Esophagus squamous epithelium (tissue), 5 donors: ENCODE data around the gene TDRD12. TPM values are rescaled to one million over a fixed set of nuclear protein-coding genes. Genes with fewer than 3 reads are reported as not detected.
"Not testable (repeated sequence)": the region's sequence is repeated elsewhere in the genome, so short reads cannot be mapped to it uniquely, and the experiment has no call there.

Experiments used
- DNase-seq: peaks from one replicate; lab custom pipeline; 2025; lab: John Stamatoyannopoulos, UW
- H3K27ac ChIP-seq, 4 donors: fragments of 200-600 bp; sonication (generic); one replicate each; pipeline ENCODE4 v1.5.1; 2016 to 2019; ENCODE audit warnings: mild to moderate bottlenecking in 1 of 4
- H3K27me3 ChIP-seq, 4 donors: fragments of 200-600 bp; sonication (generic); 1 replicate in 3 of 4; 2 replicates in 1 of 4; pipeline versions ENCODE4 v1.5.1 to v1.6.0; 2017 to 2021; ENCODE audit warnings: antibody characterized with exemption in 1 of 4
- H3K36me3 ChIP-seq, 3 donors: fragments of 200-600 bp; sonication (generic); one replicate each; pipeline ENCODE4 v1.5.1; 2016 to 2019
- H3K4me1 ChIP-seq, 3 donors: fragments of 200-600 bp; sonication (generic); one replicate each; pipeline ENCODE4 v1.5.1; 2017 to 2019
- H3K4me3 ChIP-seq, 4 donors: fragments of 200-600 bp; sonication (generic); 1 replicate in 3 of 4; 2 replicates in 1 of 4; pipeline ENCODE4 v1.5.1; 2016 to 2019; ENCODE audit warnings: mild to moderate bottlenecking in 2 of 4, moderate library complexity in 1 of 4
- H3K9me3 ChIP-seq, 3 donors: fragments of 200-600 bp; sonication (generic); one replicate each; pipeline ENCODE4 v1.5.1; 2016 to 2019
- CTCF ChIP-seq, 6 experiments: fragments of 450-650 bp in 4 of 6; fragments of 200-600 bp in 2 of 6; sonication (generic) in 2 of 6; IDR thresholded peaks; one replicate each; pipeline ENCODE4 v1.5.1; 2016 to 2019; ENCODE audit warnings: antibody characterized with exemption in 6 of 6, mild to moderate bottlenecking in 4 of 6, moderate library complexity in 4 of 6
- POLR2A ChIP-seq, 4 donors: fragments of 450-650 bp; IDR thresholded peaks; one replicate each; pipeline ENCODE4 v1.6.1; 2017; ENCODE audit warnings: antibody characterized with exemption in 4 of 4, mild to moderate bottlenecking in 4 of 4, moderate library complexity in 3 of 4
- WGBS, 2 donors: methylation state at CpG; one replicate each; pipeline ENCODE4 v1.1.5; 2018; 5-methylcytosine and 5-hydroxymethylcytosine counted together
- intact Hi-C: fragments of 100-400 bp; cut with DNase I; formaldehyde crosslinking; loops from one replicate; pipeline ENCODE4 v1.15.0; 2022
- total RNA-seq, 4 donors: library from RNA; depleted of rRNA; stranded (reverse); fragments of >200 nt; gene quantifications; one replicate each; pipeline ENCODE4 v1.1.0, GENCODE V29; 2016
- donor health status: DM: yes; HTN: yes; CAD: no.

The TDRD12 gene
- total RNA-seq, 4 donors from 2014 or later, result 0.18 to 1.7 (median 0.42) TPM; not detected in 1

- intact Hi-C loops, result no loop called here
- Histone ChIP-seq H3K36me3 (no peaks in the 10 kb centered on the region), H3K4me1 (no peaks in the 10 kb centered on the region), H3K4me3 (no peak overlapping the region), H3K27me3 (no peaks in the 10 kb centered on the region), H3K9me3 (no peaks in the 10 kb centered on the region), H3K27ac (no peak overlapping the region)
- TF ChIP-seq CTCF (IDR thresholded peaks at IDR 0.05) (no peak), POLR2A (IDR thresholded peaks at IDR 0.05) (no peak)
- 73% methylated on average over 5 of the region's 6 CpGs; no CpG with 5 or more reads in 1 of the 2 donors for WGBS, 2 donors
- no peak for DNase-seq
Observed at GRCh38 chr19:32865326-32865725, 145.8 kb downstream of the TDRD12 start.

GRCh38 chr19:32866061-32866460 is 146.5 kb downstream of the TDRD12 start:
- H3K27me3 ChIP-seq, result no peaks in the 10 kb centered on the region
- 81 to 93% methylated on average over 4 to 7 of the region's 7 CpGs for WGBS, 2 donors
- H3K36me3 ChIP-seq, result no peaks in the 10 kb centered on the region
- intact Hi-C loops, result no loop called here
- no peak overlapping the region for H3K27ac ChIP-seq
- no peak overlapping the region for H3K4me3 ChIP-seq
- H3K4me1 ChIP-seq, result no peaks in the 10 kb centered on the region
- no peak for DNase-seq
- no peak for TF ChIP-seq CTCF (IDR thresholded peaks at IDR 0.05)
- TF ChIP-seq POLR2A (IDR thresholded peaks at IDR 0.05), result no peak
- H3K9me3 ChIP-seq, result no peaks in the 10 kb centered on the region

GRCh38 chr19:32866564-32867265 is 147.1 kb downstream of the TDRD12 start:
- Histone ChIP-seq H3K9me3 (no peaks in the 10 kb centered on the region), H3K27ac (no peak overlapping the region), H3K27me3 (no peaks in the 10 kb centered on the region), H3K36me3 (no peaks in the 10 kb centered on the region), H3K4me1 (no peaks in the 10 kb centered on the region), H3K4me3 (no peak overlapping the region)
- WGBS, 2 donors, result 89 to 100% methylated on average over 4 to 5 of the region's 12 CpGs
- intact Hi-C loops, result no loop called here
- DNase-seq, result no peak
- TF ChIP-seq POLR2A (IDR thresholded peaks at IDR 0.05) (no peak), CTCF (IDR thresholded peaks at IDR 0.05) (no peak)

- H3K4me1 ChIP-seq, intact Hi-C loops, H3K9me3 ChIP-seq, H3K27ac ChIP-seq, H3K36me3 ChIP-seq, H3K4me3 ChIP-seq, DNase-seq, H3K27me3 ChIP-seq: not testable (repeated sequence)
- 61 to 63% methylated on average over 8 of the region's 9 CpGs for WGBS, 2 donors
Observed at GRCh38 chr19:32867436-32867835, 147.9 kb downstream of the TDRD12 start.

GRCh38 chr19:32868206-32868950 is 148.8 kb downstream of the TDRD12 start:
- Histone ChIP-seq H3K27ac (no peak overlapping the region), H3K9me3 (no peaks in the 10 kb centered on the region), H3K36me3 (no peaks in the 10 kb centered on the region), H3K4me3 (no peak overlapping the region), H3K27me3 (no peaks in the 10 kb centered on the region), H3K4me1 (no peaks in the 10 kb centered on the region)
- WGBS, 2 donors, result 82 to 84% methylated on average over 11 to 19 of the region's 19 CpGs
- intact Hi-C loops, result no loop called here
- TF ChIP-seq CTCF (IDR thresholded peaks at IDR 0.05) (no peak), POLR2A (IDR thresholded peaks at IDR 0.05) (no peak)
- DNase-seq, result no peak
